GM18867 (cell line): ENCODE measurements around the gene CARD11.

Source experiments
- ATAC-seq: cut with Tn5 transposase; IDR thresholded peaks from one replicate; pipeline ENCODE4 v1.9.1; 2021; ENCODE audit warnings: mild to moderate bottlenecking, moderate library complexity; ENCODE audit not compliant: unreplicated experiment

The CARD11 gene

DNA sequence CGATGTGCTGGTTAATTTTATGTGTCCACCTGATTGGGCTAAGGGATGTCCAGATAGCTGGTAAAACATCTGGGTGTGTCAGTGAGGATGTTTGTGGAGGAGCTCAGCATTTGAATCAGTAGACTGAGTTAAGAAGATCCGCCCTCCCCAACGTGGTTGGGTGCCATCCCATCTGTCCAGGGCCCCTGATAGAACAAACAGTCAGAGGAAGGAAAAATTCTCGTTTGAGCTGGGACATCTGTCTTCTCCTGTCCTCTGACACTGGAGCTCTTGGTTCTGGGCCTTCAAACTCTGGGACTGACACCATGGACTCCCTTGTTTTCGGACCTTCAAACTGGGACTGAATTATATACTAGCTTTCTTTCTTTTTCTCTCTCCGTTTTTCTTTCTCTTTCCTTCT, 59.6 kb downstream of the CARD11 start:
- ATAC-seq = no peak

DNA sequence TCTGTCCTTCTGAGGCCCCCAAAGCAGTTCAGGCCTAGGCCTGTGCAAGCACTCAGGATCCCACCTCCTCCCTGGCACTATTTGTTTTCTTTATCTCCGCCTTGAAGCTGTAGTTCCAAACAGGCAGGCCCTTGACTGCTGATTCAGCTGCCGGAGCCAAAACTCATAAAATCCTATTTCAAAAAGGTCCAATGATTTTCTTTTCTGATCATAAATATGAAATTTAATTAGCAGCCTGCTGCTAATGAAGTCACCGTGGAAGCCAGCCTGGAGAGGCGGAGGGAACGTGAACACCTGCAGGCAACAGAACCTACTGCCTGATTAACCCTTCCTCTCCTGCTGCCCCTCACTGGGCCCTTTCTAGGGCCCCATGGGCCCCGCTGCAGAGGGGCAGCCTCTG, 60.1 kb downstream of the CARD11 start:
- no peak for ATAC-seq

DNA sequence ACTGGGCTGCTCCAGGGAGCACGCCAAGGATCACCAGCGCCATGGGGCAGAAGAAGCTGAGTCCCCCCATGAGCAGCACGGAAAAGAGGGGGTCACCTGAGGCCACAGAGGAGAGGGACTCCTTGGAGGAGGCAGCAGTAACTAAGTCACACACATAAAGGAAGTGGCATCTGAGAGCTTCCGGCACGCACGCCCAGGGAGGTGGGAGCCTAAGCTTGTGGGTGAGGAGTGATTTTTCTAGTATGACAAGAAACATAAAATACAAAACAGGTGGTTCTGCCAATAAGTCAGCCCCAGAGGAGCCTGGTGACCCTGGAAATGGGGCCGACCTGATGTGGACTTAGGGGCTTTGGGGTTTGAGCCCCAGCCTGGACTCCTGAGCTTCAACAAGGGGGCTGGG, 60.8 kb downstream of the CARD11 start:
- no peak for ATAC-seq

DNA sequence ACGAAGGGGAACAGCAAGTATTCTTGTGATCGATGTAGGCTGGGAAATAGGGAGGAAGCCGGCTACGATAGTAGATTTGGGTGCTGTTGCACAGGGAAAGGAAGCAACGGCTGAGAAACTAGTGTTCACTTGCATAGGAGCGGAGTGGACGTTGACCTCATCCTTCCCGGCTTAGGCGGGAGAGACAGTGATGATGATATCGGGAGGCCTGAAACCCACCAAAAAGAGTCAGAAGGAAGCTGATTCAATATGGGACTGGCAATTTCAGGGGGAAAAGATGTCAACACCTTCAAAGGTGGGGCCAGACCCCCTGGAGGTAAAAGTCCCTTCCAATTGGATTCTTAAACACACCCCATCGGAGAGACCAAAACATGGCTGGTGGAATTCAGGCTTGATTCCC, 61.3 kb downstream of the CARD11 start:
- ATAC-seq = no peak

DNA sequence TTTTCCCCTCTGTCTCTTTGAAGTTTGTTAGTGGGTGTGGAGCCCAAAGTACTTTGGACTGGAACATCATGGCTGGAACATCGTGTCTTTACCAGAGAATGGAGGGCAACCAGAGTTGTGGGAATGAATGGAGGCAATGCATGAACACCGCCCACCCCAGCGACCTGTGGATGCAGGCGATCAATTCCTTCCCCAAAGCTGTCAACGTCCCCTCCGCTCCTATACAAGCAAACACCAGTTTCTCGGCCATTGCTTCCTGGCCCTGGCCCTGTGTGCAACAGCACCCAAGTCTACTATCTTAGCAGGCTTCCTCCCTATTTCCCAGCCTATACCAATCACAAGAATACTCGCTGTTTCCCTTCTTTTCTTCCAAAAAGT, 62.6 kb downstream of the CARD11 start:
- ATAC-seq = no peak

DNA sequence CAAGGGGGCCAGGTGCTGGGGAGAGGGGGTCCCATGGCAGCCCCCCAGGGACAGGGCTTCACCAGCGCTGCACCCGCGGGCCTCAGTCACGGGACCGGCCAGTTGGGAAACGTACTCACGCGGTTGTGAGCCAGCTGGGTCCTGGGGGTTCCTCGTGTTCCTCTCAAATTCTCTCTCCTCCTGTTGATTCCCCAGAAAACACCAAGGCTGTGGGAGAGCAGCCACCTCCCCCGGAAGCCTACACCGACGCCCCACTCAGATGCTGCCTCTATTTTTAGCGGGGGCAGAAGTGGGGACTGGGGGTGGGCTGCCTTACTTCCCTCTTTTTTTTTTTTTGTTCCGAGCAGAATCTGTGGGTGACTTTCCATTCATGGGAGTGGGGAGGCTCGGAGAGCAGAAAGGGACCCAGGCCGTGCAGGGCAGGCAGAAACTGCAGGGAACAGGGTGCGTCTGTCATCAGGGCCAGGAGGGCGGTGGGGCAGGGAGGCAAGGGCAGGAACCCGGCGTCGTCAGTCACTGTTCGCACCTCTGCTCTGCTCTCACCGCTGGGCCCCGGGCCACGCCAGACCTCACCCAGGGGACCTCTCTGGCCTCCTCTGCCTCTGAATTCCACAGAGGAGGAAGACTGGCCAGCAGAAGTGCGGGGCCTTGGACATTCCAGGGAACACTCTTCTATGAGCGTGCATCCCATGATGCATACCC, 63.1 kb downstream of the CARD11 start:
- ATAC-seq = no peak

DNA sequence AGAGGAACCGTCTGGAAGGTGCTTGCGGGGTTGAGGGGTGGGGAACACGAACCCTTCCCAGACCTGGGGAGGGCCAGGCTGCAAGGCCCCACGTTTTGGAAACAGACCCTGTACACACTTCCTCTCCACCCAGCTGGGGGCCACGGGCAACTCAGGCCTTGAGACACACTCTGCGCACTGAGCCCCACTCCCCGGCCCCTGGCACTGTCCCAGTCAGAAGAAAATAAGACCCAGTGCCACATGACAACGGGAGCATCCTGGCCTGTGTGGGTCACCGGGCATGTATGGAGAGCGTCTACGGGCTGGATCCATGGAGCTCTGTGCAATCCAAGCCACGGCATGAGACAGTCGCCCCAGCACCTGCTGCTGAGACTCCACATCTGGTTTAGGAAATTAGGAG, 63.7 kb downstream of the CARD11 start:
- ATAC-seq = no peak

DNA sequence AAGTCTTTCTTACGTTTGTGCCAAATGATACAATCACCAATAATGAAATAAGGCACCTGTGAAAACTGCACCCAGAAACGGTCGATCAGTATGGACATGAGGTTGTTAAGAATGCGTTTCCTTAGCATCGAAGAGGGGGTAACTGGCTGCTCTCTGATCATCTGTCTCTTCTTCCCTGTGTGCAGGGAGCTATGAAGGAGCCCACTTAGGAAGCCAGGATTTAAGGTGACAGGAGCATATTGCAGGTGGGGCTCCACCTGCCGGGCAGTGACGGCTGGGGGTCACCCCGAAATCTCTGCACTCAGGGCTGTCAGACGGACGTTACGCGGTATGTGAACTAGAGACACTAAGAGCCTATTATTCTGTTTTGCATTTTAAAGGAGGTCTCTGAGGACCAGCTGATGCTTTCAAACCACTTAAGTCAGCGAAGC, 64.5 kb downstream of the CARD11 start:
- ATAC-seq = peak; percentile 43

DNA sequence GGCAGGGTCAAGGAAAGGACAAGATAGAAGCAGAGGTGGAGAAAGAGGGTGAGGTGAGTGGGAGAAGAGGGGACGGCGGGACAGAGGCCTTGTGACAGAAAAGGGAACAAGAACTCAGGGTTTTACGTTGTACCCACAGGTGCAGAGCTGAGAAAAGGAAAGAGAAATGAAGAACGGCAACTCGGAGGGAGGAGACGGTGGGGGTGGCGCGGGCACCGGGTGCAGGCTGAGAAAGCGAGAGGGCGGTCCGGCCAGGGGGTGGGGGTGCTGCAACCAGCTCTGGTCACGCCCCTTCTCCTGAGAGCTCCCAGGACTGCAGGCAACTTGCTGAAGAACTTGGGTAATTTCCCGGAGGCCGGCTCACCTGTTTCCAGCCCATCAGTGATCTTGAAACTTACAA, 65.3 kb downstream of the CARD11 start:
- peak; percentile 85 for ATAC-seq

DNA sequence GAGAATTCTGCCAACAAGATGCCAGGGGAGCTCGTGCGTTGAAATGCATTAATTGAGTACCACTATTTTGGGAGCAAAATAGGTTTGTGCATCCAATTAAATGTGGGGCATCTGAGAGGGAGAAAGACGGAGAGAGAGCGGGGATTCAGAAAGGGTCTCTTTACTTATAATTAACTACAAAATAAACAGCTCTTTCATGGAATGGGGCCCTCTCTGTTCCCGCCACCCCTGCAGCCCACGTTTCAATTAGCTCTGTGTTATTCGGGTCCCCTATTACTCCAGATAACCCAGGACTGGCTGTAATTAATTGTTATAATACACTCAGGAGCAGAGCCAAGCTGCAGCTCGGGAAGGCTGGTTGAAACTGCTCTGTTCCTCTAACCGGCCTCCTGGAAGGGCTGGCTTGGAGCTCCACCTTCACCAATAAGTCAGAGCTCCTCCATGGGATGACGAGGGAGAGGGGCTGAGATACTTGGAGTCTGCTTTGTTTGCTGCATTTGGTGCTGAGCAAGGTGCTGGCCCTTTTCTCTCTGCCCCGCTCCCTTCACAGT, 67.8 kb downstream of the CARD11 start:
- no peak for ATAC-seq

DNA sequence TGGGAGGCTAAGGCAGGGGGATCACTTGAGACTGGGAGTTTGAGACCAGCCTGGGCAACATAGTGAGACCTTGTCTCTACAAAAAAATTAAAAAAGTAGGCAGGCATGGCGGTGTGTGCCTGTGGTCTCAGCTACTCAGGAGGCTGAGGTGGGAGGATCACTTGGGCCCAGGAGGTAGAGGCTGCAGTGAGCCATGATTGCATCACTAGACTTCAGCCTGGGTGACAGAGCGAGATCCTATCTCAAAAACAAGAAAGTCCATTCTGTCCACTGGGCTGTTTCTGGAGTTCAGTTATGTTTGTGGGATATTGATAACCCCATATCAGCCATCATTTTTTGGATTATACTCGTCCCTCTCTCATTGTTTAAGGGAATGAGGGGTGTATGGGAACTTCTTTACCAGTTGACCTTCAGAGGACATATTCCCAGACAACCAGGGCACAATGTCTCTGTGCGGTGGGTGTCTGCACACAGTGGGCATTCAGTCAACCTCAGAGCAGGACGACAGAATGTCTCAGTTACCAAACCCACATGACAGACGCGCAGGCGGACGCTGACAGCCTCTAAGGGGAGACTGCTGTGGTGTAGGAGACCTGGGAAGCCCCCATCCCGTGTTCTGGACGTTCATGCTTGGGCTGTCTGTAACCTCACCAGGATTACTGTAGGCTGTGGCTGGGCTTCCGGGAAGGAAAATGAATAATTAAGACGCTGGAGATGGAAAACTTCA, 69.4 kb downstream of the CARD11 start:
- ATAC-seq = no peak

DNA sequence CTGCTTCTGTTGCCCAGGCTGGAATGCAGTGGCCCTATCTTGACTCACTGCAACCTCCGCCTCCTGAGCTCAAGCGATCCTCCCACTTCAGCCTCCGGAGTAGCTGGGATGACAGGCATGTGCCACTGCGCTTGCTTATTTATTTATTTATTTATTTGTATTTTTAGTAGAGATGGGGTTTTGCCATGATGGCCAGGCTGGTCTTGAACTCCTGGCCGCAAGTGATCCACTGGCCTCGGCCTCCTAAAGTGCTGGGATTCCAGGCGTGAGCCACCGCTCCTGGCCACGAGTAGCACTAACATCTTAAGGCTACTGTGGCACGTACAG, 70.9 kb downstream of the CARD11 start:
- no peak for ATAC-seq

DNA sequence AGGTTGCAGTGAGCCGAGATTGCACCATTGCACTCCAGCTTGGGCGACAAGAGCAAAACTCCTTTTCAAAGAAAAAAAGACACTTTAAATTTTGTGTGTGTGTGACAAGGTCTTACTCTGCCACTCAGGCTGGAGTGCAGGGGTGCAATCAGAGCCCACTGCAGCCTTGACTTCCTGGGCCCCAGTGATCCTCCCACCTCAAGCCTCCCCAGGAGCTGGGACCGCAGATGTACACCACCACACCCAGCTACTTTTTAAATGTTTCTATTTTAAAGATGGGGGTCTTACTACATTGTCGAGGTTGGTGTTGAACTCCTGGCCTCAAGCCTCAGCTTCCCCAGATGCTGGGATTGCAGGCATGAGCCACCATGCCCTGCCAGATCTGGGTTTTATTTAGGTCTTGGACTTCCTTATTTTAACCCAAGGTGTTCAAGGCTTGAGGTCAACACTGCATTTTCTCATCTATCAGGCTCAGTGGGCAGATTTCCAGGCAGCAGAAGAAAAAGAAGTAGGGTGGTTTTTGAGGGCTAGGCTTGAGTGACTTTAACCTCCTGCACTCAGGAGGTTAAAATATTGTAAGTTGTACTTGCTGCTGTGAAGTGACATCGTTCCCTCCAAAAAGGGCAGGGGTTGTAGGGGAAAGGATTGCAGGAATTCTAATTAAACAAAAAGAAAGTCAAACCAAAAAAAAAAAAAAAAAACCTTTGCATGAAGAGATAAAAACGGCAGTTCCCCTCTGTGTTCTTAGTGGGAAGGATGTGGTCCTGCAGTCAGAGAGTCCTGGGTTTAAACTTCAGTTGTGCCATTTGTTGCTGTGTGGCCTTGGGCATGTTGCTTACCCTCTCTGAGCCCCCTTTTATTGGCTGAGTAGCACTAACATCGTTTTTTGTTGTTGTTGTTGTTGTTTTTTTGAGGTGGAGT, 71.5 kb downstream of the CARD11 start:
- peak; percentile 73 for ATAC-seq

DNA sequence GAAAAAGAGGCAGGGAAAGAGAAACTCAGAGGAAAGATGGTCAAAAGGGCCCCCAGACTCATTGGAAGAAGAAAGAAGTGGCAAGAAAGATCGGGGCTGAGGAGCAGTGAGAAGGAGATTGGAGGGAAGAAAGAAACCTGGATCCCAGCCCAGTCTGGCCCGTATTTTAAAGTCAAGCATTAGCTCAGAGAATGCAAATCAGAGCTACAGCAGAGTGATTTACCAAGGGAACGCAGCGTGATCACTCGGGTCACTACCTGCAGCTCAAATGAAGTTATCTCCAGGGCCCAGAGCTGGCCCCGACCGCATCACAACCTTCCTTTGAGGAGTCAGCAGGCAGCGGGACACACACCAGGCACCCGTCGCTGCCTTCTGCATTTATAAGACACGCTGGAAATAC, 72.8 kb downstream of the CARD11 start:
- no peak for ATAC-seq

DNA sequence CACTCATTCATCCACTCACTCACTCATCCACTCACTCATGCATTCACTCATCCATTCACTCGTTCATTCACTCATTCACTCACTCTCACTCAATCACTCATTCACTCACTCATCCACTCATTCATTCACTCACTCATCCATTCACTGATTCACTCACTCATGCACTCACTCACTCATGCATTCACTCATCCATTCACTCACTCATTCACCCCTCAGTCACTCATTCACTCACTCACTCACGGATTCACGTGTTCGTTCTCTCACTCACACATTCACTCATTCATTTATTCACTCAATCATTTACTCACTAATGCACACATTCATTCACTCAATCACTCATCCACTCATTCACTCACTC, 73.4 kb downstream of the CARD11 start:
- ATAC-seq = no peak

DNA sequence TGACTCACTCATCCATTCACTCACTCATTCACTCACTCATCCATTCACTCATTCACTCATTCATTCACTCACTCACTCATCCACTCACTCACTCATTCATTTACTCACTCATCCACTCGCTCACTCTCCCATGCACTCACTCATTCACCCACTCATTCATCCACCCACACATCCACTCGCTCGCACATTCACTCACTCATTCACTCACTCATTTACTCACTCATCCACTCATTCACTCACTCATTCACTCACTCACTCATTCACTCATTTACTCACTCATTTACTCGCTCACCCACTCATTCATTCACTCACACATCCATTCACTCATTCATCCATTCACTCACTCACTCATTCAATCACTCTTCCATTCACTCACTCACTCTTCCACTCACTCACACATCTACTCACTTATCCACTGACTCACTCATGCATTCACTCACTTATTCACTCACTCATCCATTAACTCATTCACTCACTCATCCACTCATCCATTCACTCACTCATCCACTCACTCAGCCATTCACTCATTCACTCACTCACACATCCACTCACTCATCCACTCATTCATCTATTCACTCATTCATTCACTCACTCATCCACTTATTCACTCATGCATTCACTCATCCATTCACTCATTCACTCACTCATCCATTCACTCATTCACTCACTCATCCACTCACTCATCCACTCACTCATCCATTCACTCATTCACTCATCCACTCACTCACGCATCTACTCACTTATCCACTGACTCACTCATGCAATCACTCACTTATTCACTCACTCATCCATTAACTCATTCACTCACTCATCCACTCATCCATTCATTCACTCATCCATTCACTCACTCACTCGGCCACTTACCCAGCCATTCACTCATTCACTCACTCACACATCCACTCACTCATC, 74.0 kb downstream of the CARD11 start:
- no peak for ATAC-seq

DNA sequence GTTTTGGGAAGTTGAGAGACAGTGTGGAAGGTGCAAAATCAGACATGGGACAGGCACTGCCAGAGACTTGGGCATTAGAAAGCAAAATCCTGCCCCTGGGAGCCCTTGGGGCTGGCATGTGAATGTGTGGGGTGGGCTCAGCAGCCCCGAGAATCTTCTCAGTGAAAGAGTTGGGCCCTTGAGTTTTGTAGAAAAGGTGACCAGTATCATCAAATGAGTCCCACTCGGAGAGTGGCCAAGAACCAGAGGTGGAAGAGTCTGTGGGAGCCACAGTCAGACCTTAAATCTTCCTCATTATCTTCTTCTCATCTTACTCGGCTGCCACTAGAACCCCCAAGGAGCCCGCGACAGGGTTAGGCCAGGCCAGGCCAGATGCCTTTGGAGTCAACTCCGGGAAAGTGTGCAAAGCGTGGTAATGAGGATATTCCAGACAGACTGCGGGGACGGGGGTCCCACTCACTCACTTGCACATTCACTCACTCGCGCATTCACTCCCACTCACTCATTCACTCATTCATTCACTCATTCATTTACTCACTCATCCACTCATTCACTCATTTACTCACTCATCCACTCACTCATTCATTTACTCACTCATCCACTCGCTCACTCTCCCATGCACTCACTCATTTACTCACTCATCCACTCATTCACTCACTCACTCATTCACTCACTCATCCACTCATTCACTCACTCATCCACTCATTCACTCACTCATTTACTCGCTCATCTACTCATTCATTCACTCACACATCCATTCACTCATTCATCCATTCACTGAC, 74.9 kb downstream of the CARD11 start:
- ATAC-seq = no peak

DNA sequence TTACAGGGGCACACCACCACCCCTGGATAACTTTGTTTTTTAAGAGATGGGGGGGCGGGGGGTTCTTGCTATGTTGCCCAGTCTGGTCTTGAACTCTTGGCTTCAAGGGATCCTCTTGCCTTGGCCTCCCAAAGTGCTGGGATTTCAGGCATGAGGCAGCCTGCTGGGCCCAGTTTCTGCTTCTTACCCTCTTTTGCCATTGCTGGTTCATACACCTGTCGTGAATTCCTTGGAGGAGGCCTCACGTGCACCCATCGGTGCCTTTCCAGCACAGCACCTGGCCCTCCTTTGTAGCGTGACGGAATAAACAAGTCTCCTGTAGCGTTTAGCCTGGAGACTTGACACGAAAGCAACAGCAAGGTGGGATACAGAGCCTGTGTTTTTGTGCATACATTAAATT, 75.5 kb downstream of the CARD11 start:
- no peak for ATAC-seq

DNA sequence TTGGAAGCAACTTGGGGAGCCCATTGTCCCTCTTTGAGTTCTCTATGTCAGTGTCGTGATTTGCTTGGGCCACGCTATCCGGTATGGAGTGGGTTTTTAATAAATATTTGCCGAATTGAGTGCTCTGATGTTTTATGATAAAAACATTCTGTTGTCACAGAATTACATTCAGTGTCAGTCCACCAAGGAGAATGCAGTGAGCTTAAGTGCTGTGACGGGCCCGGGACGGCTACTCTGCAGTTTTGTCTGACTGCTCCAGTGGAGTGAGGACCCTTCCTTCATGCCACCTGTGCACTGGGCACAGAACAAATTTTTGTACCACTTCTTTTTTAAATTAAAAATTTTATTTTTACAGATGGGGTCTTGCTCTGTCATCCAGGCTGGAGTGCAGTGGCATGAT, 76.0 kb downstream of the CARD11 start:
- ATAC-seq = no peak

DNA sequence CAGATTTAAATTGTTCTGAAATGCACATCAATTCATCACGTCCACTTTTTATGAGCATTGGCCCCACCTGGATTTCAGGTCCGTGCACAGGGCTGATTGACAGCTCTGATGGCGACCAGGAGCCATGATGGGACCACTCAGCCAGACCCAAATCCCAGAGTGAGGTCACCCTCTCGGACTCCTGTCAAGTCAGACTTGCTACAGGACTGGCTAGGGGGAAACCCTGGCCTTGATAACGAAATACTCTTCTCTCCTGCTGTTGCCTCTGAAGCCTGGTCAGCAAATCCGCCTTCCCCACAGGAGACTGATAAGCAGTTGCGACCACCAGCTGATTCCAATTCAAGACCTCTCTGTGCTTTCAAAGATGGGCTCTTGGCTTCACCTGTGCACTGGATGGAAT, 76.4 kb downstream of the CARD11 start:
- no peak for ATAC-seq
